Trophoblast cell (in vitro differentiated cells and primary cell): ENCODE measurements around the gene MCMBP.

Experiments
- DNase-seq, 2 donors: peaks; one replicate each; pipeline ENCODE4 v3.0.0-alpha.2; 2016
- H2AFZ ChIP-seq: 2 replicates; pipeline ENCODE4 v1.6.1; 2013; ENCODE audit warnings: low read length, moderate library complexity, mild to moderate bottlenecking; ENCODE audit not compliant: insufficient read depth, poor library complexity
- H2AK5ac ChIP-seq: 2 replicates; pipeline ENCODE4 v1.6.1; 2013; ENCODE audit warnings: mild to moderate bottlenecking, low read length
- H2BK120ac ChIP-seq: 2 replicates; pipeline ENCODE4 v1.6.1; 2013; ENCODE audit warnings: low read length, mild to moderate bottlenecking, moderate library complexity; ENCODE audit not compliant: insufficient read depth, poor library complexity
- H2BK12ac ChIP-seq: 2 replicates; pipeline ENCODE4 v1.6.1; 2013; ENCODE audit warnings: mild to moderate bottlenecking, low read length, moderate library complexity
- H2BK5ac ChIP-seq: 2 replicates; pipeline ENCODE4 v1.6.1; 2013; ENCODE audit warnings: low read length, low read depth, moderate library complexity, mild to moderate bottlenecking; ENCODE audit not compliant: poor library complexity
- H3K14ac ChIP-seq: 2 replicates; pipeline ENCODE4 v1.6.1; 2013; ENCODE audit warnings: mild to moderate bottlenecking, low read length
- H3K18ac ChIP-seq: 2 replicates; pipeline ENCODE4 v1.6.1; 2013; ENCODE audit warnings: mild to moderate bottlenecking, low read length
- H3K23ac ChIP-seq: 2 replicates; pipeline ENCODE4 v1.6.1; 2013; ENCODE audit warnings: low read length
- H3K27ac ChIP-seq: 2 replicates; pipeline ENCODE4 v1.5.1; 2013; ENCODE audit warnings: low read depth, mild to moderate bottlenecking, inconsistent platforms, low read length, moderate library complexity
- H3K27me3 ChIP-seq: 2 replicates; pipeline ENCODE4 v1.6.1; 2013; ENCODE audit warnings: inconsistent platforms, mild to moderate bottlenecking, low read length, moderate library complexity; ENCODE audit not compliant: insufficient read depth
- H3K36me3 ChIP-seq, 2 experiments: 1 replicate in 1 of 2; 2 replicates in 1 of 2; pipeline ENCODE4 v1.6.1; 2013; ENCODE audit warnings: low read length in 2 of 2, mild to moderate bottlenecking in 2 of 2, moderate library complexity in 1 of 2; ENCODE audit not compliant: insufficient read depth in 2 of 2, control insufficient read depth in 1 of 2
- H3K4ac ChIP-seq: 2 replicates; pipeline ENCODE4 v1.6.1; 2013; ENCODE audit warnings: low read depth, mild to moderate bottlenecking, low read length, moderate library complexity
- H3K4me1 ChIP-seq, 2 experiments: 1 replicate in 1 of 2; 2 replicates in 1 of 2; pipeline ENCODE4 v1.6.1; 2013; ENCODE audit warnings: low read length in 2 of 2, mild to moderate bottlenecking in 2 of 2, moderate library complexity in 1 of 2; ENCODE audit not compliant: insufficient read depth in 2 of 2, control insufficient read depth in 1 of 2
- H3K4me2 ChIP-seq: 2 replicates; pipeline ENCODE4 v1.6.1; 2013; ENCODE audit warnings: inconsistent platforms, mild to moderate bottlenecking, low read length, moderate library complexity
- H3K4me3 ChIP-seq: 2 replicates; pipeline ENCODE4 v1.5.1; 2013; ENCODE audit warnings: mild to moderate bottlenecking, low read depth, low read length, inconsistent platforms
- H3K79me1 ChIP-seq: one replicate; pipeline ENCODE4 v1.6.1; 2013; ENCODE audit warnings: low read length
- H3K79me2 ChIP-seq: 2 replicates; pipeline ENCODE4 v1.6.1; 2013; ENCODE audit warnings: low read length, mild to moderate bottlenecking; ENCODE audit not compliant: control insufficient read depth, insufficient read depth, poor library complexity
- H3K9ac ChIP-seq: 2 replicates; pipeline ENCODE4 v1.6.1; 2013; ENCODE audit warnings: mild to moderate bottlenecking, low read length
- H3K9me3 ChIP-seq: 2 replicates; pipeline ENCODE4 v1.6.1; 2013; ENCODE audit warnings: low read depth, mild to moderate bottlenecking, control low read depth, inconsistent platforms, low read length; ENCODE audit not compliant: insufficient read depth
- H4K12ac ChIP-seq: 2 replicates; pipeline ENCODE4 v1.6.1; 2013; ENCODE audit warnings: low read depth, mild to moderate bottlenecking, low read length, moderate library complexity
- H4K8ac ChIP-seq: 2 replicates; pipeline ENCODE4 v1.6.1; 2013; ENCODE audit warnings: low read depth, mild to moderate bottlenecking, low read length, moderate library complexity
- H4K91ac ChIP-seq: one replicate; pipeline ENCODE4 v1.6.1; 2013; ENCODE audit warnings: low read depth, mild to moderate bottlenecking, low read length, moderate library complexity
- WGBS: extraction: QIAGEN DNeasy Blood & Tissue Kit; methylation state at CpG from one replicate; pipeline ENCODE4 v1.1.7; 2013; ENCODE audit warnings: missing lambda C conversion rate; ENCODE audit not compliant: insufficient read length, insufficient coverage; ENCODE audit errors: extremely low coverage; 5-methylcytosine and 5-hydroxymethylcytosine counted together

The MCMBP gene

GRCh38 chr10:119852822-119853221 lies 19.8 kb downstream of the MCMBP start:
- Histone ChIP-seq H4K91ac (no peak overlapping the region), H4K8ac (no peak overlapping the region), H3K36me3 (peaks cover 19 to 26% of the 10 kb centered on the region in 2 experiments), H3K79me1 (peaks cover 4% of the 10 kb centered on the region), H3K4me3 (no peak overlapping the region), H3K27me3 (no peaks in the 10 kb centered on the region), H2BK12ac (no peak overlapping the region), H3K14ac (no peak overlapping the region), H3K23ac (no peak overlapping the region), H2BK120ac (no peak overlapping the region), H4K12ac (no peak overlapping the region), H3K18ac (no peak overlapping the region), H3K4me2 (no peak overlapping the region), H3K4me1 (peaks cover 4 to 10% of the 10 kb centered on the region in 2 experiments), H3K79me2 (peaks cover 3% of the 10 kb centered on the region), H2BK5ac (no peak overlapping the region), H3K9ac (no peak overlapping the region), H2AK5ac (no peak overlapping the region), H3K9me3 (no peaks in the 10 kb centered on the region), H3K27ac (no peak overlapping the region), H3K4ac (no peak overlapping the region), H2AFZ (no peak overlapping the region)
- no CpG with 5 or more reads among the region's 6 CpGs for WGBS
- DNase-seq: no peak

GRCh38 chr10:119852277-119852676 lies 20.4 kb downstream of the MCMBP start:
- H3K4ac ChIP-seq: no peak overlapping the region
- H3K79me1 ChIP-seq: peaks cover 4% of the 10 kb centered on the region
- H2AFZ ChIP-seq: no peak overlapping the region
- H3K18ac ChIP-seq: no peak overlapping the region
- H3K9ac ChIP-seq: no peak overlapping the region
- no peak overlapping the region for H4K8ac ChIP-seq
- no peak overlapping the region for H3K14ac ChIP-seq
- H2BK5ac ChIP-seq: no peak overlapping the region
- no peak overlapping the region for H4K91ac ChIP-seq
- H3K4me1 ChIP-seq: peaks cover 4 to 10% of the 10 kb centered on the region in 2 experiments
- H3K79me2 ChIP-seq: peaks cover 3% of the 10 kb centered on the region
- H3K27me3 ChIP-seq: no peaks in the 10 kb centered on the region
- no peak overlapping the region for H2AK5ac ChIP-seq
- no peak overlapping the region for H2BK120ac ChIP-seq
- no peak overlapping the region for H2BK12ac ChIP-seq
- no peak overlapping the region for H4K12ac ChIP-seq
- no peak overlapping the region for H3K4me2 ChIP-seq
- H3K36me3 ChIP-seq: peaks cover 19 to 26% of the 10 kb centered on the region in 2 experiments
- no peak overlapping the region for H3K27ac ChIP-seq
- H3K23ac ChIP-seq: no peak overlapping the region
- DNase-seq: no peak
- H3K9me3 ChIP-seq: no peaks in the 10 kb centered on the region
- no CpG with 5 or more reads among the region's 6 CpGs for WGBS
- no peak overlapping the region for H3K4me3 ChIP-seq

GRCh38 chr10:119849944-119850343 lies 22.7 kb downstream of the MCMBP start:
- H3K27me3 ChIP-seq: no peaks in the 10 kb centered on the region
- no peak overlapping the region for H3K4me3 ChIP-seq
- no peak overlapping the region for H2BK12ac ChIP-seq
- DNase-seq: no peak
- peaks cover 4% of the 10 kb centered on the region for H3K79me1 ChIP-seq
- H3K18ac ChIP-seq: no peak overlapping the region
- H3K36me3 ChIP-seq: peaks cover 19 to 23% of the 10 kb centered on the region in 2 experiments
- no peak overlapping the region for H4K12ac ChIP-seq
- peaks cover 3% of the 10 kb centered on the region for H3K79me2 ChIP-seq
- H3K4ac ChIP-seq: no peak overlapping the region
- no peak overlapping the region for H3K4me2 ChIP-seq
- no peak overlapping the region for H3K14ac ChIP-seq
- peaks cover 4 to 10% of the 10 kb centered on the region in 2 experiments for H3K4me1 ChIP-seq
- H3K9me3 ChIP-seq: no peaks in the 10 kb centered on the region
- WGBS: no CpG with 5 or more reads among the region's 3 CpGs
- no peak overlapping the region for H2BK120ac ChIP-seq
- no peak overlapping the region for H4K8ac ChIP-seq
- H2AK5ac ChIP-seq: no peak overlapping the region
- H4K91ac ChIP-seq: no peak overlapping the region
- H2AFZ ChIP-seq: no peak overlapping the region
- H2BK5ac ChIP-seq: no peak overlapping the region
- no peak overlapping the region for H3K9ac ChIP-seq
- no peak overlapping the region for H3K27ac ChIP-seq
- no peak overlapping the region for H3K23ac ChIP-seq

GRCh38 chr10:119849031-119849789 lies 23.4 kb downstream of the MCMBP start:
- H2BK12ac ChIP-seq: peak overlapping the region; percentile 34
- H3K79me2 ChIP-seq: peaks cover 3% of the 10 kb centered on the region
- no peak overlapping the region for H3K18ac ChIP-seq
- H3K27ac ChIP-seq: peak overlapping the region; percentile 71
- peaks cover 21 to 29% of the 10 kb centered on the region in 2 experiments for H3K36me3 ChIP-seq
- no peak overlapping the region for H2AFZ ChIP-seq
- H3K4me1 ChIP-seq: peaks cover 4 to 10% of the 10 kb centered on the region in 2 experiments
- H2BK120ac ChIP-seq: no peak overlapping the region
- H3K9me3 ChIP-seq: no peaks in the 10 kb centered on the region
- H4K8ac ChIP-seq: no peak overlapping the region
- H3K4me2 ChIP-seq: peak overlapping the region; percentile 39
- no peaks in the 10 kb centered on the region for H3K27me3 ChIP-seq
- no peak overlapping the region for H3K23ac ChIP-seq
- H3K4ac ChIP-seq: no peak overlapping the region
- DNase-seq: peak; percentile 57 to 60
- H3K14ac ChIP-seq: peak overlapping the region; percentile 25
- WGBS: no CpG with 5 or more reads among the region's 6 CpGs
- H4K12ac ChIP-seq: no peak overlapping the region
- peak overlapping the region; percentile 42 for H4K91ac ChIP-seq
- H3K4me3 ChIP-seq: no peak overlapping the region
- no peak overlapping the region for H3K9ac ChIP-seq
- H3K79me1 ChIP-seq: peaks cover 4% of the 10 kb centered on the region
- H2AK5ac ChIP-seq: peak overlapping the region; percentile 39
- peak overlapping the region; percentile 43 for H2BK5ac ChIP-seq
